ENCODE results near the gene NUDT22.
A peak's percentile ranks its signal among the peaks of the same experiment; 100 is the strongest.

Gene NUDT22

GRCh38 chr11:64269540-64270220 is 43.6 kb downstream of the NUDT22 start:
- DNase-seq (ENCODE audit: low spot score): peak; percentile 98

GRCh38 chr11:64275031-64275800 is 49.1 kb downstream of the NUDT22 start:
- DNase-seq (ENCODE audit: low spot score): no peak

DNA sequence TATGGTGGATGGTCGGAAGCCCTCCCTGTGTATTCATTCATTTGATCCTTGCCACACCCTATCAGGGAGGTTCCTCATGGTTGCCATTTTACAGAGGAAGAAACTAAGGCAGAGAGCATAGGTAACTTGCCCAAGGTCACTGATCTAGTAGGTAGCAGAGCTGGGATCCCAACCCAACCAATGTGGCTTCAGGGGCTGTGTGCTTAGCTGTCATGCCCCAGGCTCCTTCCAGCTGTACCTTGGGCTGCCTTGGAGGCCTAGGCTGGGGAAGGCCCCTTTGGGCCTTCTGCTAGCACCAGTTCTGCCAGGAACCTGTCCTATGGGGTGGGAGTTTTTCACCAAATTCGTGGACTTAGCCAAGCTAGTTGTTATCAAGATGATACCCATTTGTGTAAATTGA is 49.8 kb downstream of the NUDT22 start:
- DNase-seq (ENCODE audit: low spot score): no peak

- DNase-seq (ENCODE audit: low spot score): no peak
These were observed 50.8 kb downstream of the NUDT22 start for GRCh38 chr11:64276653-64277431.

DNA sequence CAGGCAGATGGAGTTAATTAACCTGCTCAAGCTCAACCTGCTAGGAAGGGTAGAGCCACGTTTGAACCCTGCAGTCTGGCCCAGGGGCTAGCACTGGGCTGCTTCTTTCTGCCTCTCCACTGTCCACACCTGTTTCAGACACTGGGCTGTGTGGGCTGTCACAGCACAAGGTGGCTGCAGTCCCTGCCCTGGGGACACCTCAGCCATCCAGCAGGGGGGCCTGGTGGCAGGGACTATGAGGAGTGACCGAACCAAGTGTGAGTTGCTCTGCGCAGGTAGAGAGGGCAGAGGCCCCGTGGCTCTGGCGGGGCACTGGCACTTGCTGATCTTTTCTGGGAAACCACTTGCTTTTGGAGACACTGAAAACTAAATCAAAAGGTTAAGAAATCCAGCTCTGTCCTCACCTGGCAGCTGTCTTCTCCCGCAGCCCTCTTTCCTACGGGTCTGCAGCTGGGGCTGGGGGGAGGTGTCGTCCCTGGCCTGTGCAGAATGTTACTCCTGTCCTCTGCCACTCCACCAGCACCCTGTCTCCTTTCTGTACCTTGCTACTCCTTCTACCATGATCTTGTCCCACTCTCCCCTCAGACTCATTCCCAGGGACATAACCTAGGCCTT is 52.6 kb downstream of the NUDT22 start:
- no peak for DNase-seq (ENCODE audit: low spot score)
